DOHH2 (cell line): ENCODE results near the gene PPP1R15A.

Source experiments
- CTCF ChIP-seq: fragments of 200-600 bp; sonication (generic); IDR thresholded peaks from one replicate; pipeline ENCODE4 v1.5.1; 2014; ENCODE audit warnings: antibody characterized with exemption, mild to moderate bottlenecking, low read depth, low read length; ENCODE audit not compliant: poor library complexity, severe bottlenecking
- EZH2phosphoT487 ChIP-seq: fragments of 200-600 bp; sonication (generic); IDR thresholded peaks from 2 replicates; pipeline ENCODE4 v1.6.1; 2017; ENCODE audit warnings: borderline replicate concordance, mild to moderate bottlenecking, antibody characterized with exemption, low read length, moderate library complexity, mixed read lengths

DNA sequence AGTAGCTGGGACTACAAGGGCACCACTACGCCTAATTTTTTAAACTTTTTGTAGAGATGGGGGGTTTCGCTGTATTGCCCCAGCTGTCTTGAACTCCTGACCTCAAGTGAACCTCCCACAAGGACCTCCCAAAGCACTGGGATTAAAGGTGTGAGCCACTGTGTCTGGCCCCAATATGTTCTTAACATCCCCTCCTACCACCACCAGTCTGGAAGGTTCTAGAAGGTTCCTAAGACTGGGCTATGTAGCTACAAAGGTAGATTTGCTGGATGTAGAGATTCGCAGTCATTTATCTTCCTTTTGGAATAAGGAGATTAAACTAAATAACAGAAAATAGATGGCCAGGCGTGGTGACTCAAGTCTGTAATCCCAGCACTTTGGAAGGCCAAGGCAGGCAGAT lies 41.3 kb upstream of the PPP1R15A start:
- TF ChIP-seq CTCF (no peak), EZH2phosphoT487 (no peak)
